DND-41 (cell line): Measurements from ENCODE around the gene PFDN6.

Experiments
- ATAC-seq: fragments of 200-7000 bp; cut with Tn5 transposase; 3 replicates; pipeline ENCODE4 v1.9.1; 2021; ENCODE audit warnings: low read depth; ENCODE audit not compliant: insufficient read depth
- DNase-seq: peaks from one replicate; pipeline ENCODE4 v3.0.0-alpha.2; 2020
- H2AFZ ChIP-seq: 2 replicates; pipeline ENCODE4 v1.6.0; 2012; ENCODE audit warnings: low read depth, low read length
- H3K27ac ChIP-seq: 2 replicates; pipeline ENCODE4 v1.5.1; 2012; ENCODE audit warnings: low read length, inconsistent platforms
- H3K27me3 ChIP-seq: fragments of 200-600 bp; sonication (generic); 2 replicates; pipeline ENCODE4 v1.6.0; 2012; ENCODE audit warnings: low read length, mild to moderate bottlenecking, inconsistent platforms; ENCODE audit not compliant: insufficient read depth, poor library complexity
- H3K36me3 ChIP-seq: 2 replicates; pipeline ENCODE4 v1.5.1; 2012; ENCODE audit warnings: low read length, inconsistent platforms; ENCODE audit not compliant: insufficient read depth
- H3K4me1 ChIP-seq: 2 replicates; pipeline ENCODE4 v1.5.1; 2012; ENCODE audit warnings: mild to moderate bottlenecking, low read length; ENCODE audit not compliant: insufficient read depth
- H3K4me2 ChIP-seq: 2 replicates; pipeline ENCODE4 v1.6.0; 2012; ENCODE audit warnings: mild to moderate bottlenecking, moderate library complexity, low read length, inconsistent platforms; ENCODE audit not compliant: insufficient read depth
- H3K4me3 ChIP-seq, 2 experiments: fragments of 200-600 bp in 1 of 2; shearing (Covaris generic) in 1 of 2; 2 replicates each; pipeline ENCODE4 v1.5.1; 2012 to 2016; ENCODE audit warnings: inconsistent platforms in 2 of 2, low read length in 2 of 2, mild to moderate bottlenecking in 2 of 2, low read depth in 1 of 2, moderate library complexity in 1 of 2
- H3K79me2 ChIP-seq: 2 replicates; pipeline ENCODE4 v1.6.0; 2012; ENCODE audit warnings: low read length, inconsistent platforms; ENCODE audit not compliant: insufficient read depth
- H3K9ac ChIP-seq: 2 replicates; pipeline ENCODE4 v1.6.0; 2012; ENCODE audit warnings: low read depth, mild to moderate bottlenecking, inconsistent platforms, low read length, moderate library complexity
- H3K9me3 ChIP-seq: 2 replicates; pipeline ENCODE4 v1.5.1; 2012; ENCODE audit warnings: low read length, moderate library complexity, mild to moderate bottlenecking, inconsistent platforms; ENCODE audit not compliant: insufficient read depth, severe bottlenecking
- H4K20me1 ChIP-seq: 2 replicates; pipeline ENCODE4 v1.6.0; 2012; ENCODE audit warnings: low read length; ENCODE audit not compliant: insufficient read depth
- CTCF ChIP-seq: IDR thresholded peaks from 2 replicates; pipeline ENCODE4 v1.5.1; 2012; ENCODE audit warnings: borderline replicate concordance, low read length, moderate library complexity, mild to moderate bottlenecking; ENCODE audit not compliant: poor library complexity, severe bottlenecking; ENCODE audit errors: extremely low read depth
- EZH2 ChIP-seq: IDR thresholded peaks from 3 replicates; pipeline ENCODE4 v1.6.1; 2012; ENCODE audit warnings: borderline replicate concordance, low read depth, mild to moderate bottlenecking, moderate library complexity, low read length, inconsistent platforms; ENCODE audit not compliant: severe bottlenecking

Gene PFDN6

GRCh38 chr6:33317419-33317668 lies 27.9 kb downstream of the PFDN6 start:
- H3K4me1 ChIP-seq = peaks cover 74% of the 10 kb centered on the region
- DNase-seq (no peak), ATAC-seq (no peak)
- H3K27ac ChIP-seq = peak overlapping the region; percentile 38; the same call in 1 of the 2 replicates
- no peak for TF ChIP-seq CTCF
- no peak for TF ChIP-seq EZH2
- no peaks in the 10 kb centered on the region for H3K9me3 ChIP-seq
- peak overlapping the region; percentile 75 for H3K4me2 ChIP-seq
- peaks cover 38% of the 10 kb centered on the region for H3K36me3 ChIP-seq
- no peak overlapping the region for H2AFZ ChIP-seq
- peak overlapping the region; percentile 30 for H3K9ac ChIP-seq
- peaks cover 67% of the 10 kb centered on the region for H3K79me2 ChIP-seq
- peak overlapping the region; percentile 29 to 63; a peak in 3 of 4 replicates for H3K4me3 ChIP-seq
- H3K27me3 ChIP-seq = no peaks in the 10 kb centered on the region
- peaks cover 19% of the 10 kb centered on the region for H4K20me1 ChIP-seq

DNA sequence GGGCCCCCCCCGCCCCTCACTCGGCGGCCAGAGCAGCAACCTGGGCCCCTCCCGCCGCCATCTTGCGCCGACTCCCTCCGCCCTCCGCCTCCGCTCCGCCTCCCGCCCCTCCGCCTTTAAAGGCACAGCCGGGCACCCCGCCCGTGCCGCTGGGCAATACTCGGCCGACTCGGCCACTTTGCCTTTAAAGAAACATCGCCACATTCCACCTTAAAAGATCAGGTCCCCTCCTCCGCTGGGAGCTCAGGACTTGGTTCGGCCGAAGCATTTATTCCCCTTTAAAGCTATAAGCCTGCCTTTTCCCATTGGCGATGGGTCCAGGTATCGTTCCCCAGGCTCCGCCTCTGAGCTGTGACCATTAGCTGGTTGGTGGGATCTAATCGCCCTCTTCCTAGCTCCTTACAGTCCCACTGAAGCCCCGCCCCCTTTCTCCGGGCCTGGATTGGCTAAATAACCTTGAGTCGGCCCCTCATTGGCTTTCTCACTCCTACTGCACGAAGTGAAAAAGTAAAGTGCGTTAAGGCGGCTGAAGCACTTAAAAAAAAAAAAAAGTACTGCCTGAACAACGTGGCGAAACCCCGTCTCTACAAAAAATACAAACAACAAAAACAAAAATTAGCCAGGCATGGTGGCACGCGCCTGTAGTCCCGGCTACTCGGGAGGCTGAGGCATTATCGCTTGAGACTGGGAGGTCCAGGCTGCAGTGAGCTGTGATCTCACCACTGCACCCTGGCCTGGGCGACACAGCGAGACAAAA lies 28.4 kb downstream of the PFDN6 start, which contains the start of gene ZBTB22:
ZBTB22 (minus strand) TSS at position 76 of the 757 bp plus-strand sequence. CDS start 828 bp downstream, outside the sequence.
- Histone ChIP-seq H3K36me3 (peaks cover 34% of the 10 kb centered on the region), H4K20me1 (peaks cover 16% of the 10 kb centered on the region), H2AFZ (peak within 1 kb of the TSS; percentile 77), H3K27ac (peak within 1 kb of the TSS; percentile 83), H3K4me2 (peak within 1 kb of the TSS; percentile 97), H3K27me3 (no peaks in the 10 kb centered on the region), H3K79me2 (peaks cover 66% of the 10 kb centered on the region), H3K4me1 (peaks cover 69% of the 10 kb centered on the region), H3K9ac (peak within 1 kb of the TSS; percentile 59), H3K9me3 (no peaks in the 10 kb centered on the region), H3K4me3 (peak within 1 kb of the TSS; percentile 34 to 63; a peak in 3 of 4 replicates)
- TF ChIP-seq EZH2 = no peak
- TF ChIP-seq CTCF = no peak
- peak; percentile 79 for ATAC-seq
- peak; percentile 97 for DNase-seq

DNA sequence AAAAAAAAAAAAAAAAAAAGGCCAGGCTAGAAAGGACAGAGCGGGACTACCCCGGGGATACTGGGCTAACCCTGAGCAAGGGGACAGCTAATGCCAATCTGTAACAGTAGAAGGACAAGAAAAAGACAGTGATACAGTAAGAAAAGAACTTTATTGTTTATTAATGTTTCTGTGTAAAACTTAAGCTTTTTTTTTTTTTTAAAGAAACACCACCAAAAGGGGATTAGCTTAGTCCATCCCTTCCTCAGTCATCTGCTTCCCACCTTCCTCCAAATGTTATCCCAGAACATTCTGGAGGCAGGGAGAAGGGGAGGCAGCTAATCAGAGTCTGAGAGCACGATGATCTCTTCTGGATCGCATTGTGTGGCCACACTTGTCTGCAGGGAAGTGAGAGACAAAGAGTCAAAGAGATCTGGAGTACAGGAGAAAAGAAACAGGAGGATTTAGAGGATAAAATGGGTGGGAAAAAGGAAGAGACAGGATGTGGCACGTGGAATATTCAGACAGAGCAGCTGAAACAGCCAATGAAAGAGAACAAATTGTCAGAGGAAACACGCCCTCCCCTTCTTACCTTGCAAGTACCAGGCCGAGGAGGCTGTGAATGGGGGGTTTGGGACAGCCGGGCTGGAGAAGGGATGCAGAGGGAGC lies 29.1 kb downstream of the PFDN6 start:
- H3K9ac ChIP-seq = peak overlapping the region; percentile 59
- peaks cover 69% of the 10 kb centered on the region for H3K4me1 ChIP-seq
- H3K9me3 ChIP-seq = no peaks in the 10 kb centered on the region
- peak overlapping the region; percentile 34 to 63; a peak in 3 of 4 replicates for H3K4me3 ChIP-seq
- no peak for TF ChIP-seq CTCF
- TF ChIP-seq EZH2 = no peak
- peaks cover 61% of the 10 kb centered on the region for H3K79me2 ChIP-seq
- H4K20me1 ChIP-seq = peaks cover 13% of the 10 kb centered on the region
- peak overlapping the region; percentile 57; the same call in 1 of the 2 replicates for H2AFZ ChIP-seq
- H3K4me2 ChIP-seq = peak overlapping the region; percentile 97
- DNase-seq = no peak
- H3K27me3 ChIP-seq = no peaks in the 10 kb centered on the region
- H3K36me3 ChIP-seq = peaks cover 34% of the 10 kb centered on the region
- H3K27ac ChIP-seq = peak overlapping the region; percentile 83
- ATAC-seq = no peak
